Uterus (tissue), 4 donors: ENCODE results near the gene ETS1. TPM values are rescaled to one million over a fixed set of nuclear protein-coding genes. Genes with fewer than 3 reads are reported as not detected.

Source experiments
- DNase-seq, 2 donors: peaks; one replicate each; pipeline ENCODE4 v3.0.0-alpha.2; 2019 to 2020
- H3K27ac ChIP-seq, 2 donors: fragments of 200-600 bp; sonication (generic); 1 replicate in 1 of 2; 2 replicates in 1 of 2; pipeline ENCODE4 v1.5.1; 2016 to 2018
- H3K27me3 ChIP-seq, 2 donors: fragments of 200-600 bp; sonication (generic); one replicate each; pipeline ENCODE4 v1.5.1; 2018 to 2019; ENCODE audit warnings: control low read depth in 1 of 2
- H3K36me3 ChIP-seq, 2 donors: fragments of 200-600 bp; sonication (generic); one replicate each; pipeline ENCODE4 v1.5.1; 2019; ENCODE audit warnings: control low read depth in 1 of 2
- H3K4me1 ChIP-seq, 2 donors: fragments of 200-600 bp; sonication (generic); one replicate each; pipeline ENCODE4 v1.5.1; 2018 to 2019; ENCODE audit warnings: control low read depth in 1 of 2
- H3K4me3 ChIP-seq, 2 donors: fragments of 200-600 bp; sonication (generic); 1 replicate in 1 of 2; 2 replicates in 1 of 2; pipeline ENCODE4 v1.5.1; 2018 to 2019; ENCODE audit warnings: mild to moderate bottlenecking in 1 of 2
- H3K9me3 ChIP-seq, 2 donors: fragments of 200-600 bp; sonication (generic); one replicate each; pipeline ENCODE4 v1.5.1; 2019; ENCODE audit warnings: control low read depth in 1 of 2
- CTCF ChIP-seq, 4 experiments: fragments of 200-600 bp in 2 of 4; fragments of 450-650 bp in 2 of 4; sonication (generic) in 2 of 4; IDR thresholded peaks; one replicate each; pipeline ENCODE4 v1.5.1; 2016 to 2019; ENCODE audit warnings: antibody characterized with exemption in 4 of 4, mild to moderate bottlenecking in 2 of 4, moderate library complexity in 1 of 4
- POLR2A ChIP-seq, 2 donors: fragments of 450-650 bp; IDR thresholded peaks; one replicate each; pipeline ENCODE4 v1.6.1; 2016; ENCODE audit warnings: antibody characterized with exemption in 2 of 2, mild to moderate bottlenecking in 1 of 2, moderate library complexity in 1 of 2
- intact Hi-C: fragments of 100-400 bp; cut with DNase I; formaldehyde crosslinking; loops from one replicate; pipeline ENCODE4 v1.15.1; 2023; ENCODE audit warnings: low total_unique reads
- total RNA-seq, 4 donors: library from RNA; depleted of rRNA in 3 of 4; stranded (reverse); fragments of >200 nt in 3 of 4; gene quantifications; one replicate each; pipeline versions ENCODE4 v1.1.0 to v1.2.4, GENCODE V29; 2014 to 2023
- donor health status: DM: yes; HTN: yes; CAD: no.

ETS1 gene
- total RNA-seq, 4 donors from 2014 or later = 24.1 to 80.9 (median 58.3) TPM

- Histone ChIP-seq H3K9me3 (no peaks in the 10 kb centered on the region), H3K27ac (peak overlapping the region; percentile 25 to 65), H3K4me1 (no peaks in the 10 kb centered on the region), H3K27me3 (no peaks in the 10 kb centered on the region), H3K4me3 (no peak overlapping the region), H3K36me3 (no peaks in the 10 kb centered on the region)
- intact Hi-C loops = no loop called here
- no peak for TF ChIP-seq CTCF (IDR thresholded peaks at IDR 0.05)
- no peak for DNase-seq
Observed at GRCh38 chr11:128483211-128483788, 104.1 kb downstream of the ETS1 start.

GRCh38 chr11:128482512-128483191 is 104.7 kb downstream of the ETS1 start:
- intact Hi-C loops = no loop called here
- no peaks in the 10 kb centered on the region for H3K36me3 ChIP-seq

GRCh38 chr11:128482092-128482491 is 105.3 kb downstream of the ETS1 start:
- peak overlapping the region; percentile 65 to 75 for H3K27ac ChIP-seq
- H3K36me3 ChIP-seq = no peaks in the 10 kb centered on the region

More at GRCh38 chr11:128482512-128483191, 104.7 kb downstream of the ETS1 start:
- Histone ChIP-seq H3K27me3 (no peaks in the 10 kb centered on the region), H3K4me1 (no peaks in the 10 kb centered on the region), H3K4me3 (no peak overlapping the region), H3K27ac (peak overlapping the region; percentile 65 to 75), H3K9me3 (no peaks in the 10 kb centered on the region)
- DNase-seq = no peak
- TF ChIP-seq CTCF (IDR thresholded peaks at IDR 0.05) = no peak
- no peak for TF ChIP-seq POLR2A (IDR thresholded peaks at IDR 0.05)

GRCh38 chr11:128481135-128481534 is 106.2 kb downstream of the ETS1 start:
- Histone ChIP-seq H3K27me3 (no peaks in the 10 kb centered on the region), H3K4me3 (no peak overlapping the region), H3K4me1 (peaks cover 0 to 4% of the 10 kb centered on the region in 2 donors), H3K36me3 (no peaks in the 10 kb centered on the region), H3K9me3 (no peaks in the 10 kb centered on the region), H3K27ac (peak overlapping the region; percentile 65 to 75)
- intact Hi-C loops = no loop called here
- peak in 1 of 4 experiments; percentile 7 for TF ChIP-seq CTCF (IDR thresholded peaks at IDR 0.05)
- no peak for TF ChIP-seq POLR2A (IDR thresholded peaks at IDR 0.05)
- no peak for DNase-seq

More at GRCh38 chr11:128482092-128482491, 105.3 kb downstream of the ETS1 start:
- TF ChIP-seq CTCF (IDR thresholded peaks at IDR 0.05) (no peak), POLR2A (IDR thresholded peaks at IDR 0.05) (no peak)
- Histone ChIP-seq H3K4me1 (no peaks in the 10 kb centered on the region), H3K27me3 (no peaks in the 10 kb centered on the region), H3K9me3 (no peaks in the 10 kb centered on the region), H3K4me3 (no peak overlapping the region)
- DNase-seq = no peak
- intact Hi-C loops = no loop called here

GRCh38 chr11:128480665-128481064 is 106.7 kb downstream of the ETS1 start:
- peaks cover 0 to 9% of the 10 kb centered on the region in 2 donors for H3K4me1 ChIP-seq
- H3K27me3 ChIP-seq = no peaks in the 10 kb centered on the region
- H3K27ac ChIP-seq = peak overlapping the region; percentile 65 to 75
- H3K4me3 ChIP-seq = no peak overlapping the region
- intact Hi-C loops = no loop called here
- no peak for DNase-seq
- H3K36me3 ChIP-seq = no peaks in the 10 kb centered on the region
- no peaks in the 10 kb centered on the region for H3K9me3 ChIP-seq
- no peak for TF ChIP-seq POLR2A (IDR thresholded peaks at IDR 0.05)
- no peak for TF ChIP-seq CTCF (IDR thresholded peaks at IDR 0.05)
